GM19372 (cell line): ENCODE results near the gene CREBL2.
"Not testable (repeated sequence)": the region's sequence is repeated elsewhere in the genome, so short reads cannot be mapped to it uniquely, and the experiment has no call there.

Experiments used
- ATAC-seq: cut with Tn5 transposase; IDR thresholded peaks from one replicate; pipeline ENCODE4 v1.9.1; 2021; ENCODE audit warnings: mild to moderate bottlenecking, low read depth, moderate library complexity; ENCODE audit not compliant: unreplicated experiment

Gene CREBL2

GRCh38 chr12:12628013-12628412, 16.3 kb downstream of the CREBL2 start:
- no peak for ATAC-seq

DNA sequence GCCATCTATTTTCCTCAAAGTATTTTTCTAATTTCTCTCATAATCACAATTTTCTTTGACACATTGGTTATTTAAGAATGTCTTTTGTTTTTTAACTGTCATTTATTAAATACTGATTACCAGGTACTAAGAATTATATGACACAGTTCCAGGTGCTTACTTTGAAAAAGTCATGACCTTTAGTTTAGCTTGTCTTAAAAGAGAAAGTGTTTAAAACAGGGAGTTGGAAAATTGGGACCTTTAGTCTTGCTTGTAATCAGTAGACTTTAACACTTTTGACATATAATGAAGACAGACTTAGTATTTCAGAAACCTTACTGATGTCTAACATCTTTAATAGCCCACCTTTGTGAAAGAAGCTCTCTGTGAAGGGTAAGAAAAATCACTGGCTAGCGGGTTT, 19.2 kb downstream of the CREBL2 start:
- no peak for ATAC-seq

DNA sequence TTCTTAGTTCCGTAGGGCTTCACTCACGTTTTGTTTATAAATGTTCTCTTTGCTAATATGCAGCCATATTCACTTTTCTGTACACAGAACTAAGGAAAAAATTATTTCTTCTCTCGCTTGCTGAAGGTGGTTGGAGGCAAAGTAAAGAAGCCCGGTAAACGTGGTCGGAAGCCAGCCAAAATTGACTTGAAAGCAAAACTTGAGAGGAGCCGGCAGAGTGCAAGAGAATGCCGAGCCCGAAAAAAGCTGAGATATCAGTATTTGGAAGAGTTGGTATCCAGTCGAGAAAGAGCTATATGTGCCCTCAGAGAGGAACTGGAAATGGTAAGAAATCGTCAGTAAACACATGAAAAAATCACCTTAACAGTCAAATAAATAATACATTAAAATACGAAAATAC, 24.0 kb downstream of the CREBL2 start:
- no peak for ATAC-seq

DNA sequence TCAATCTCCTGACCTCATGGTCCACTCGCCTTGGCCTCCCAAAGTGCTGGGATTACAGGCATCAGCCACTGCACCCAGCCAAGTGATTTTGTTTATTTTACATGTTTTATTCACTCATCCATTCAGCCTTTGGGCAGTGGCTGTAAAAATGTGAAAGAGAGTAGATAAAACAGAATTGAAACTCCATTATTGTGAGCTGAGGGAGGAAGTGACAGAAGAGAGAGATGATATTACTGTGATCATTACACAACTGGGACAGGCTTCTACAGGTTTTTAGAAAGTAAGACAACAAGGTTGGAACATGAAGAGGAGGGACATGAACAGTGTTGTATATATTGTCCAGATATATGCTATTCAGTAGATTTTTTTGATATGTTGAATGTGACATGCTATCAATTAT, 25.0 kb downstream of the CREBL2 start:
- no peak for ATAC-seq

- not testable (repeated sequence) for ATAC-seq
Measured at GRCh38 chr12:12639995-12640394, 28.3 kb downstream of the CREBL2 start.

- ATAC-seq, result no peak
Measured at GRCh38 chr12:12641650-12642049, 30.0 kb downstream of the CREBL2 start.

GRCh38 chr12:12642916-12643315, 31.2 kb downstream of the CREBL2 start:
- no peak for ATAC-seq

GRCh38 chr12:12645485-12645884, 33.8 kb downstream of the CREBL2 start:
- ATAC-seq, result no peak

- not testable (repeated sequence) for ATAC-seq
Measured at GRCh38 chr12:12645968-12646367, 34.3 kb downstream of the CREBL2 start.

GRCh38 chr12:12646483-12647072, 34.9 kb downstream of the CREBL2 start:
- no peak for ATAC-seq

- ATAC-seq, result no peak
Measured at GRCh38 chr12:12648284-12648683, 36.6 kb downstream of the CREBL2 start.

- ATAC-seq, result no peak
Measured at GRCh38 chr12:12648951-12649650, 37.4 kb downstream of the CREBL2 start.

- no peak for ATAC-seq
Measured at GRCh38 chr12:12651752-12652151, 40.1 kb downstream of the CREBL2 start.

DNA sequence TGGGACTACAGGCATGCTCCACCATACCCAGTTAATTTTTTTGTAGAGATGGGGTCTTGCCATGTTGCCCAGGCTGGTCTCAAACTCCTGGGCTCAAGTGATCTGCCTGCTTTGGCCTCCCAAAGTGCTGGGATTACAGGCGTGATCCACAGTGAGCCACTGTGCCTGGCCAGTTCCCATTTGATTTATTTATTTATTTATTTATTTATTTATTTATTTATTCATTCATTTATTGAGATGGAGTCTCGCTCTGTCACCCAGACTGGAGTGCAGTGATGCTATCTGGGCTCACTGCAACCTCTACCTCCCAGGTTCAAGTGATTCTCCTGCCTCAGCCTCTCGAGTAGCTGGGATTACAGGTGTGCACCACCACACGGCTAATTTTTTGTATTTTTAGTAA, 41.0 kb downstream of the CREBL2 start:
- ATAC-seq, result not testable (repeated sequence)

DNA sequence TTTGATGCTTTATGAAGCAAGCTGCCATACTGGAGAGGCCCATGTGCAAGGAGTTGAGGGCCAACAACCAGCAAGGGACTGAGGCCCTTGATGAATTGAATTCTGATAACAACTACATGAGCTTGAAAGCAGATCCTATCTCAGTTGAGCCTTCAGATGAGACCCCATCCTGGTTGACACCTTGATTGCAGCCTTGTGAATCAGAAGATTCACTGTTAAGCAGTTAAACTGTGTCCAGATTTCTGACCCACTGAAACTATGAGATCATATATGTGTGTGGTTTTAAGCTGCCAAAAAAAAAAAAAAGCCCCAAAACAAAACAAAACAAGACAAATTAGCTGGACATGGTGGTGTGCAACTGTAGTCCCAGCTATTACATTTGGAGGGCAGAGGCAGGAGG, 42.2 kb downstream of the CREBL2 start:
- no peak for ATAC-seq

GRCh38 chr12:12654691-12655460, 43.2 kb downstream of the CREBL2 start:
- ATAC-seq, result no peak

DNA sequence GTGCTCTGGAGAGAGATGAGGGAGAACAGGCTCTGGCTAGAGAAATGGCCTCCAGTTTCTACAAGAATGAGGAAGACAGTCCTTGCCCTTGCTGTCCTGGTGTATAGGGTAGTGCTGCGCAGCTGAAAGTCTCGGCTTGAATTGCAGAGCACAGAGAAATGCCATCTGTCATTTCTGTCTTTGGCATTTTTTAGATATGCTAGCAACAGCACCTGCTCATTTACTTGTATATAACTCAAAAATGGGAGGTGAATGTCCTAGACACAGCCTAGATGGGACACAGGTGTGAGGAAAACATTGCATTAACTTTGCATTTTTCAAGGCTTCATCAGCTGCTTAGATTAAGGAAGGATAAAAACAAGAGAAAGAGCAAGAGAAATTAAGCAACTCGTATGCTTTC, 48.5 kb downstream of the CREBL2 start:
- no peak for ATAC-seq

- no peak for ATAC-seq
Measured at GRCh38 chr12:12661086-12661856, 49.6 kb downstream of the CREBL2 start.

- no peak for ATAC-seq
Measured at GRCh38 chr12:12663644-12664294, 52.1 kb downstream of the CREBL2 start.

DNA sequence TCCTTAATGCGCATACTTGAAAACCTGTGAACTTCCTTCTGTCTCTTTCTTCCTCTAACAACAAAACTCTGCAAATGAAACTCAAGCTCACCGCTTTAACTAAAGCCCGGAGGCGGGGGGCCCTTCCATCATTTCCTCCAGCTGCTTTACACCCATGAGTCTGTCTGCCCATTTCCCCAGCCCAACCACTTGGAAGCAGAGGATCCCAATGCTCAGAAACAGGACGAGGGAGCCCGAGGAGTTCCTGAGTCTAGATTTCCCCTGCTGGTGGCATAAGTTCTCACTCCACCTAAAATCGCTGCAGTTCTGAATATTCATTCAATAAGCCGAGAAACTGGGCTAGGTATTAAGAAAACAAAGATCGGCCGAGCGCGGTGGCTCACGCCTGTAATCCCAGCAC, 53.5 kb downstream of the CREBL2 start:
- no peak for ATAC-seq
